ENCODE results near the gene STN1. TPM values are rescaled to one million over a fixed set of nuclear protein-coding genes. Genes with fewer than 3 reads are reported as not detected.

The STN1 gene
- total RNA-seq, 1 experiment from 2014 or later, result 28.9 TPM

- no peaks in the 10 kb centered on the region for H3K9me3 ChIP-seq (ENCODE audit: control insufficient read depth, insufficient read depth, low read depth, low read length)
- peaks cover 19% of the 10 kb centered on the region for H3K4me1 ChIP-seq (ENCODE audit: control insufficient read depth, insufficient read depth, low read length)
- ATAC-seq (no peak), DNase-seq (ENCODE audit: low read depth, low spot score) (no peak)
- H3K4me3 ChIP-seq (ENCODE audit: low read depth in 2 of 2, low read length in 2 of 2), result no peak overlapping the region
- intact Hi-C loops (cut with micrococcal nuclease; ENCODE audit: unreplicated experiment) (no loop called here), in situ Hi-C loops (cut with HindIII; ENCODE audit: low pct_unique_long_range_greater_than_20kb, low sequenced_read_pairs) (no loop called here)
- no peak overlapping the region for H3K27ac ChIP-seq (ENCODE audit: low read length)
- ChIA-PET POLR2A (no interaction called here), CTCF (interaction anchor here (0.6 kb wide), 1 partner anchor 10 kb away, joined by 5 read pairs; no protein-coding TSS in a partner anchor)
- BruUV-seq (replicated peaks), result no TSS peak
- no peak for TF ChIP-seq CTCF (IDR thresholded peaks at IDR 0.05)
- TF ChIP-seq POLR2AphosphoS5 (IDR thresholded peaks at IDR 0.05; ENCODE audit: low read depth, low read length), result no peak
- TF ChIP-seq TCF7L2 (IDR thresholded peaks at IDR 0.05; ENCODE audit: low read depth, low read length), result no peak
- TF ChIP-seq REST (IDR thresholded peaks at IDR 0.05; ENCODE audit: insufficient read depth in 1 of 2, low read depth in 2 of 2, low read length in 1 of 2), result no peak
- no peak for TF ChIP-seq SIN3A (IDR thresholded peaks at IDR 0.05; ENCODE audit: borderline replicate concordance, insufficient read depth, low read depth, low read length)
- H3K36me3 ChIP-seq (ENCODE audit: control insufficient read depth, insufficient read depth, low read length), result peaks cover 7% of the 10 kb centered on the region; the same call in 1 of the 2 replicates
- H3K27me3 ChIP-seq (ENCODE audit: control insufficient read depth, insufficient read depth, low read length), result no peaks in the 10 kb centered on the region
These were observed 18.7 kb downstream of the STN1 start for GRCh38 chr10:103899312-103899711.

GRCh38 chr10:103897241-103897774 lies 20.7 kb downstream of the STN1 start:
- H3K4me3 ChIP-seq (ENCODE audit: low read depth in 2 of 2, low read length in 2 of 2), result no peak overlapping the region
- H3K36me3 ChIP-seq (ENCODE audit: control insufficient read depth, insufficient read depth, low read length), result 0 out of 2 replicates have a peak, but pooled peaks cover 2% of the 10 kb centered on the region
- in situ Hi-C loops (cut with HindIII; ENCODE audit: low pct_unique_long_range_greater_than_20kb, low sequenced_read_pairs) (no loop called here), intact Hi-C loops (cut with micrococcal nuclease; ENCODE audit: unreplicated experiment) (no loop called here)
- CTCF ChIA-PET, result no interaction called here
- POLR2A ChIA-PET, result no interaction called here
- ATAC-seq, result no peak
- no peak overlapping the region for H3K27ac ChIP-seq (ENCODE audit: low read length)
- no peak for DNase-seq (ENCODE audit: low read depth, low spot score)
- H3K27me3 ChIP-seq (ENCODE audit: control insufficient read depth, insufficient read depth, low read length), result no peaks in the 10 kb centered on the region
- H3K4me1 ChIP-seq (ENCODE audit: control insufficient read depth, insufficient read depth, low read length), result peaks cover 23% of the 10 kb centered on the region
- no TSS peak for BruUV-seq (replicated peaks)
- TF ChIP-seq REST (IDR thresholded peaks at IDR 0.05; ENCODE audit: insufficient read depth in 1 of 2, low read depth in 2 of 2, low read length in 1 of 2) (no peak), CTCF (IDR thresholded peaks at IDR 0.05) (no peak)
- no peaks in the 10 kb centered on the region for H3K9me3 ChIP-seq (ENCODE audit: control insufficient read depth, insufficient read depth, low read depth, low read length)
